ENCODE results near the gene NXPE3. TPM values are rescaled to one million over a fixed set of nuclear protein-coding genes. Genes with fewer than 3 reads are reported as not detected.

The NXPE3 gene
- total RNA-seq, 1 experiment from 2014 or later, result 12.8 TPM

GRCh38 chr3:101851850-101852714, 73.1 kb downstream of the NXPE3 start:
- intact Hi-C loops (cut with micrococcal nuclease; ENCODE audit: unreplicated experiment), result loop anchor here (5.0 kb wide), 1 partner anchor 225 kb away; no protein-coding TSS in a partner anchor
- CTCF ChIA-PET, result interaction anchor here (1.2 kb wide), 1 partner anchor 373 kb away, joined by 4 read pairs; no protein-coding TSS in a partner anchor

GRCh38 chr3:101852983-101853840, 74.2 kb downstream of the NXPE3 start:
- Histone ChIP-seq H3K9me3 (ENCODE audit: insufficient read depth, low read depth) (no peaks in the 10 kb centered on the region), H3K79me2 (ENCODE audit: low read depth) (peaks cover 34% of the 10 kb centered on the region), H3K4me2 (no peak overlapping the region), H3K36me3 (ENCODE audit: low read depth) (peaks cover 68% of the 10 kb centered on the region), H3K4me3 (no peak overlapping the region), H3K27me3 (ENCODE audit: insufficient read depth, low read depth) (no peaks in the 10 kb centered on the region), H3K9me2 (ENCODE audit: insufficient read depth) (peaks cover 4% of the 10 kb centered on the region; the same call in 1 of the 2 replicates), H2AFZ (no peak overlapping the region), H3F3A (ENCODE audit: insufficient read depth, low read depth) (peaks cover 11% of the 10 kb centered on the region), H4K20me1 (ENCODE audit: insufficient read depth) (peaks cover 10% of the 10 kb centered on the region; the same call in 1 of the 2 replicates), H3K27ac (no peak overlapping the region), H3K4me1 (replicated peaks; ENCODE audit: insufficient read depth) (peaks cover 19% of the 10 kb centered on the region)
- CTCF ChIA-PET, result no interaction called here
- POLR2A ChIA-PET (ENCODE audit: unreplicated experiment), result interaction anchor here (0.7 kb wide), 1 partner anchor 313 kb away, joined by 3 read pairs; no protein-coding TSS in a partner anchor
- intact Hi-C loops (cut with micrococcal nuclease; ENCODE audit: unreplicated experiment), result loop anchor here (5.0 kb wide), 1 partner anchor 224 kb away; no protein-coding TSS in a partner anchor
- no peak for DNase-seq
- TF ChIP-seq EZH2 (IDR thresholded peaks at IDR 0.05; ENCODE audit: low read depth) (no peak), CTCF (conservative IDR thresholded peaks at IDR 0.05) (no peak)
- BruUV-seq (replicated peaks), result no TSS peak

More at GRCh38 chr3:101851850-101852714, 73.1 kb downstream of the NXPE3 start:
- Histone ChIP-seq H3K27ac (no peak overlapping the region), H3K36me3 (ENCODE audit: low read depth) (peaks cover 59% of the 10 kb centered on the region), H3K4me3 (peak overlapping the region; percentile 88; the same call in 1 of the 2 replicates), H3F3A (ENCODE audit: insufficient read depth, low read depth) (peaks cover 14% of the 10 kb centered on the region), H3K4me1 (replicated peaks; ENCODE audit: insufficient read depth) (peaks cover 24% of the 10 kb centered on the region), H3K79me2 (ENCODE audit: low read depth) (peaks cover 34% of the 10 kb centered on the region), H3K9me2 (ENCODE audit: insufficient read depth) (peaks cover 4% of the 10 kb centered on the region; the same call in 1 of the 2 replicates), H4K20me1 (ENCODE audit: insufficient read depth) (peaks cover 10% of the 10 kb centered on the region; the same call in 1 of the 2 replicates), H3K4me2 (peak overlapping the region; percentile 89), H2AFZ (no peak overlapping the region), H3K27me3 (ENCODE audit: insufficient read depth, low read depth) (no peaks in the 10 kb centered on the region), H3K9me3 (ENCODE audit: insufficient read depth, low read depth) (no peaks in the 10 kb centered on the region)
- no TSS peak for BruUV-seq (replicated peaks)
- no peak for DNase-seq
- POLR2A ChIA-PET (ENCODE audit: unreplicated experiment), result interaction anchor here (0.6 kb wide), 1 partner anchor 73 kb away, joined by 3 read pairs; no protein-coding TSS in a partner anchor
- no peak for TF ChIP-seq EZH2 (IDR thresholded peaks at IDR 0.05; ENCODE audit: low read depth)
- no peak for TF ChIP-seq CTCF (conservative IDR thresholded peaks at IDR 0.05)

- Histone ChIP-seq H3K79me2 (ENCODE audit: low read depth) (peaks cover 34% of the 10 kb centered on the region), H3K36me3 (ENCODE audit: low read depth) (peaks cover 75% of the 10 kb centered on the region), H3K9me3 (ENCODE audit: insufficient read depth, low read depth) (no peaks in the 10 kb centered on the region), H3K9me2 (ENCODE audit: insufficient read depth) (peaks cover 4% of the 10 kb centered on the region; the same call in 1 of the 2 replicates), H3K27ac (no peak overlapping the region), H2AFZ (no peak overlapping the region), H3K27me3 (ENCODE audit: insufficient read depth, low read depth) (no peaks in the 10 kb centered on the region), H3F3A (ENCODE audit: insufficient read depth, low read depth) (peaks cover 5% of the 10 kb centered on the region; the same call in 1 of the 2 replicates), H3K4me3 (no peak overlapping the region), H4K20me1 (ENCODE audit: insufficient read depth) (peaks cover 10% of the 10 kb centered on the region; the same call in 1 of the 2 replicates), H3K4me1 (replicated peaks; ENCODE audit: insufficient read depth) (peaks cover 13% of the 10 kb centered on the region), H3K4me2 (no peak overlapping the region)
- DNase-seq, result no peak
- intact Hi-C loops (cut with micrococcal nuclease; ENCODE audit: unreplicated experiment), result loop anchor here (5.0 kb wide), 1 partner anchor 223 kb away; no protein-coding TSS in a partner anchor
- ChIA-PET POLR2A (ENCODE audit: unreplicated experiment) (interaction anchor here (0.6 to 0.7 kb wide), 2 partner anchors 11 to 312 kb away, joined by 3 to 8 read pairs; no protein-coding TSS in a partner anchor), CTCF (no interaction called here)
- TF ChIP-seq CTCF (conservative IDR thresholded peaks at IDR 0.05) (no peak), EZH2 (IDR thresholded peaks at IDR 0.05; ENCODE audit: low read depth) (no peak)
- BruUV-seq (replicated peaks), result no TSS peak
These were observed 75.0 kb downstream of the NXPE3 start for GRCh38 chr3:101853982-101854381.
